NCI-H345 treated with DMSO at 0.1 percent for 48 hours (cell line): Measurements from ENCODE around the gene CYB5R3.
"Not testable (repeated sequence)": the region's sequence is repeated elsewhere in the genome, so short reads cannot be mapped to it uniquely, and the experiment has no call there.

ENCODE experiments used
- DNase-seq: peaks from one replicate; lab custom pipeline; 2025; ENCODE audit not compliant: unreplicated experiment; lab: John Stamatoyannopoulos, UW

Gene CYB5R3

GRCh38 chr22:42626431-42626830 lies 22.8 kb downstream of the CYB5R3 start:
- DNase-seq = no peak

- DNase-seq = no peak
Measured at GRCh38 chr22:42625416-42625815, 23.8 kb downstream of the CYB5R3 start.

GRCh38 chr22:42624551-42625106 lies 24.6 kb downstream of the CYB5R3 start:
- DNase-seq = no peak

- peak; percentile 32 for DNase-seq
Measured at GRCh38 chr22:42623756-42624441, 25.3 kb downstream of the CYB5R3 start.

GRCh38 chr22:42623301-42623751 lies 25.9 kb downstream of the CYB5R3 start:
- DNase-seq = no peak

GRCh38 chr22:42622061-42622710 lies 27.0 kb downstream of the CYB5R3 start:
- no peak for DNase-seq

- DNase-seq = no peak
Measured at GRCh38 chr22:42621505-42622002, 27.6 kb downstream of the CYB5R3 start.

- no peak for DNase-seq
Measured at GRCh38 chr22:42620084-42620483, 29.1 kb downstream of the CYB5R3 start.

DNA sequence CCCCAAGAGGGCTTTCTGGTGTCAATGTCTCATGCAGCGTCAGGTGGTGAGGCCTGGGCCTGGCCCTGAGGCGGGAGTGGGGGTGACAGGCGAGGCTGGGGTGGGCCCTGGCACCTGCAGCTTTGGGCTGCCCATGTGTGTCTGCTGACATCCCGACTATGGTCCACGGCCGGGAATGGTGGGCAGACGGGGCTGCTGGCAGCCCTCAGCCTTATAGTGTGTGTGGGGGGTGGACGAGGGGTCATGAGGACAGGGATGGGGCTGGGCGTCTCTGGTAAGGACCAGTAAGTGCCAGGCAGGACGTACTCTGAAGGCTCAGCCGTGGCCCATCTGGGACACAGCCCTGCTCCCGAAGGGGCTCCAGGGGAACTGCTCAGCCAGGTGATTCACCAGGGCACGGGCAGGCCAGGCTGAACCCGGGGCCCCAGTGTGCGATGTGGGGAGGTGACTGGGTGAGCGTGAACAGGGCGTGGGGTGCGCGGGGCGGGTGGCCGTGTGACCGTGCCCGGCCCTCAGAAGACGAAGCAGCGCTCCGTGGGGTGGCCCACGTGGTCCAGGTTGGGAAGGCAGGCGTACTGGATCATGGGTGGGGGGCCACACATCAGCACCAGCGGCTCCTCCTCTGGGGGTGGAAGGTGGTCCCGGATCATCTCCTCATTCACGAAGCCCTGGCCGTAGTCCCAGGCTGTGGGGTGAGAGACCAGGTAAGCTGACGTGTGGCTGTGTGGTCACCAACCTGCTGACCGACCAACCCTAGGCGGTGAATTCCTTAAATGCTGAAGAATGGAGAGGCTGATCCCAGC lies 29.7 kb downstream of the CYB5R3 start:
- no peak for DNase-seq

GRCh38 chr22:42617155-42617983 lies 31.8 kb downstream of the CYB5R3 start:
- no peak for DNase-seq

- DNase-seq = not testable (repeated sequence)
Measured at GRCh38 chr22:42615860-42616175, 33.4 kb downstream of the CYB5R3 start.

- DNase-seq = peak; percentile 85
Measured at GRCh38 chr22:42615092-42615859, 33.9 kb downstream of the CYB5R3 start.

- DNase-seq = peak; percentile 85
Measured at GRCh38 chr22:42614312-42615091, 34.7 kb downstream of the CYB5R3 start, which contains the start of gene POLDIP3. POLDIP3 (minus strand) TSS chr22:42614883; CDS start chr22:42614857, 26 bp downstream.

DNA sequence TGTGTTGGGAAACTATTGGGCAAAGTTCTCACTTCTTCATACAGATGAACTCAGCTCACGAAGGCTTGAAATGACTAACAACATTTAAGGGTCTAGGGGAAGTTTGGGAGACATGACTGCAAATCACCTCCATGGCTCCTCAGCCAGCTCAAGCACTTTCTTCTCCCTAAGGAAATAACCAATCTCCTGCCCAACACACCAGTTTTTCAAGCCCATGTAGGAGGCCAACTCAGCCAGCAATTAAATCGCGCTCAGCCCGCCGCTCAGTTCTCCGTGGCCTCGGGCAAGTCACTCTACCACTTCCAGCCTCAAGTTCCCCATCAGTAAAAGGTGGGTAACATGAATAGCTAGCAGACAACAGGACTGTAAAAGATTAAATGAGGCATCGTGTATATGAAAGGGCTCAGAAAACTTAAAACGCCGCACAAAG lies 35.3 kb downstream of the CYB5R3 start:
- DNase-seq = no peak

DNA sequence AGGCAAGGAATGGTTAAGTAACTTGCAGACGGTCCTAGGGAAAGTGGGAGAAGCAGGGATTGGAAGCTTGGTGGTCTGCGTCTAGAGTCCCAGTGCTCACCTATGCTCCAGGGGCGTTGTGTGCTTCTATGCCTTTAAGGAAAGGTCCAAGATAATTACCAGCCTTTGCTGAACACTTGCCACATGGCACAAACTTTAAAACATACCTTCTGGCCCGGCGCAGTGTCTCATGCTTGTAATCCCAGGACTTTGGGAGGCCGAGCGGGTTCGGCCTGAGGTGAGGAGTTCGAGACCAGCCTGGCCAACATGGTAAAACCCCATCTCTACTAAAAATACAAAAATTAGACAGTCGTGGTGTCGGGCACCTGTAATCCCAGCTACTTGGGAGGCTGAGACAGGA lies 36.9 kb downstream of the CYB5R3 start:
- DNase-seq = no peak

GRCh38 chr22:42611051-42611450 lies 38.1 kb downstream of the CYB5R3 start:
- DNase-seq = no peak

DNA sequence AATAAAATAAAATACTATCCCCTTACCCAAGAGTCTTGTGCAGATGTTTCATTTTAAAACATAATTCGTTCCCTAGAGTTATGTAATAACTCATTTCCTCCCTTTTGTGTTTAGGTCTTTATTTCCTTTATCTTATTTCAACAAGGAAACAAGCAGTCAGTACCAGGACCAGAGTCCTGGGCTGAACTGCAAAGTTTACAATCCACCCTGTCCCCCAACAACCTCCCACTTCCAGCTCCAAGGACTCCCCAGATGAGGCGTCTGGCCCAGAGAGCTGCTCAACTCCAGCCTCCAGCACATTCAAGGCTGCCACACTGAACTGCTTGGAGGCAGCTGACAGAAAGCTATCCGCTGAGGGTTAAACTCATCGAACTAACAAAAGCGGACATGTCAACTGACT lies 39.0 kb downstream of the CYB5R3 start:
- DNase-seq = no peak

DNA sequence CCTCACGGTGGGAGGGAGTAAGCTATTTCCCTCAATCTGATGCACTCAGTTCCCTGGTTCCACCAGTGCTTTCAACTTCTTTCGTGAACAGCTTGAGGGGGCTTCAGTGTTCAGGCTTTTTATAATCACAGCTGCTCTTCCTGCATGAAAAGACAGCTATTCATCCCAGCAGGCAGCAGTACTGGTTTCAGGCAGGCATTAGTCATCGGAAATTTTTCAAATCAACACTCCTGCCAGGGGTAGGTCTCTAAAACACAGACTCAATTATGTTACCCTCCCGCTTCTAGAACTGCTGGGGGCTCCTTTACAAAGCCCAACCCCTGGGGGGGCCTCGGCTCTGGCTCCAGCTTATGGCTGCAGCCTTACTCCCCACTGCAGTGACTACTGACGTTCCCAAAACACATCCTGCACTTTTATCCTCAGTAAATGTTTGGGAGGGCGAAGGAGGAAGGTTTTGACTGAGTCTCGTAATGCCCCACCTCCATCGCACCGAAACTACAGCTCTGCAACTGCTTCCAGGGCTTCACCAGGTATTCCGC lies 40.3 kb downstream of the CYB5R3 start:
- no peak for DNase-seq
